ENCODE results near the gene STK24.

- TF ChIP-seq EZH2 (IDR thresholded peaks at IDR 0.05) (no peak), POLR2AphosphoS5 (IDR thresholded peaks at IDR 0.05; ENCODE audit: borderline replicate concordance, low read depth, low read length) (no peak)
Measured at GRCh38 chr13:98462946-98463345, 114.0 kb downstream of the STK24 start.
